Measurements from ENCODE around the gene ERICH2. TPM values are rescaled to one million over a fixed set of nuclear protein-coding genes. Genes with fewer than 3 reads are reported as not detected.

The ERICH2 gene
- total and polyA plus RNA-seq, 4 donors, result 1.1 to 5.0 (median 3.4) TPM

Small RNA genes within 50 kb of the gene (small RNA-seq; reads per million reads assigned to genes)
- gene RF00019 (ENCODE audit: low replicate concordance), result not detected

Other genes starting within 250 kb of the ERICH2 start
- 1 to 10 TPM in 1 of 2 donors, under 1 TPM in 1; 0.99 to 5.5 TPM for gene SP5, start 55.0 kb upstream of the ERICH2 start, total RNA-seq
- gene SP5, start 55.0 kb upstream of the ERICH2 start, polyA plus RNA-seq (ENCODE audit: insufficient read length in 2 of 2), result 1 to 10 TPM; 1.7 to 4.3 TPM
- 10 to 100 TPM; 17.2 to 60.9 TPM for gene GAD1, start 46.5 kb downstream of the ERICH2 start, total RNA-seq
- 10 to 100 TPM; 74.8 to 80.7 TPM for gene GAD1, start 46.5 kb downstream of the ERICH2 start, polyA plus RNA-seq (ENCODE audit: insufficient read length in 2 of 2)
- gene GORASP2, start 158.9 kb downstream of the ERICH2 start, total RNA-seq, result 10 to 100 TPM; 30.6 to 32.5 TPM
- 10 to 100 TPM; 71.2 to 72.6 TPM for gene GORASP2, start 158.9 kb downstream of the ERICH2 start, polyA plus RNA-seq (ENCODE audit: insufficient read length in 2 of 2)